ENCODE data around the gene M1AP. TPM values are rescaled to one million over a fixed set of nuclear protein-coding genes. Genes with fewer than 3 reads are reported as not detected.

The M1AP gene
- total RNA-seq, 1 donor from 2014 or later = 0.20 TPM

- H3K27ac Mint-ChIP-seq (ENCODE audit: unreplicated experiment) = no peak overlapping the region
- no peak overlapping the region for H3K4me3 Mint-ChIP-seq (ENCODE audit: unreplicated experiment)
- peaks cover 6% of the 10 kb centered on the region for H3K9me3 Mint-ChIP-seq (ENCODE audit: unreplicated experiment)
- DNase-seq (ENCODE audit: low read depth) = no peak
- Histone ChIP-seq H3K9me3 (ENCODE audit: insufficient read depth, low read depth, low read length) (no peaks in the 10 kb centered on the region), H3K79me2 (ENCODE audit: insufficient read depth, low read length) (no peaks in the 10 kb centered on the region), H3K4me3 (ENCODE audit: insufficient read depth, low read depth, low read length) (no peak overlapping the region), H3K4me1 (ENCODE audit: insufficient read depth, low read length) (peaks cover 4% of the 10 kb centered on the region), H3K4me2 (ENCODE audit: low read length) (no peak overlapping the region), H4K20me1 (ENCODE audit: insufficient read depth, low read length) (no peaks in the 10 kb centered on the region), H3K9ac (ENCODE audit: low read length) (no peak overlapping the region), H3K36me3 (ENCODE audit: insufficient read depth, low read length) (no peaks in the 10 kb centered on the region), H2AFZ (ENCODE audit: low read depth, low read length) (no peak overlapping the region), H3K27me3 (ENCODE audit: insufficient read depth, low read length) (peaks cover 27% of the 10 kb centered on the region), H3K27ac (ENCODE audit: low read depth, low read length) (no peak overlapping the region)
- peaks cover 3% of the 10 kb centered on the region for H3K4me1 Mint-ChIP-seq (ENCODE audit: low read depth, unreplicated experiment)
- H3K27me3 Mint-ChIP-seq (ENCODE audit: low read depth, unreplicated experiment) = peaks cover 3% of the 10 kb centered on the region
- H3K36me3 Mint-ChIP-seq (ENCODE audit: low read depth, unreplicated experiment) = no peaks in the 10 kb centered on the region
- no peak for TF ChIP-seq EZH2 (IDR thresholded peaks at IDR 0.05; ENCODE audit: insufficient read depth, low read length)
- TF ChIP-seq CTCF (IDR thresholded peaks at IDR 0.05; ENCODE audit: insufficient read depth, low read depth, low read length) = no peak
- FAIRE-seq = no peak
These were observed 41.2 kb downstream of the M1AP start for GRCh38 chr2:74606927-74607326.

GRCh38 chr2:74603282-74604000 is 44.7 kb downstream of the M1AP start:
- H4K20me1 ChIP-seq (ENCODE audit: insufficient read depth, low read length) = no peaks in the 10 kb centered on the region
- no peak overlapping the region for H2AFZ ChIP-seq (ENCODE audit: low read depth, low read length)
- no peaks in the 10 kb centered on the region for H3K79me2 ChIP-seq (ENCODE audit: insufficient read depth, low read length)
- TF ChIP-seq CTCF (IDR thresholded peaks at IDR 0.05; ENCODE audit: insufficient read depth, low read depth, low read length) (no peak), EZH2 (IDR thresholded peaks at IDR 0.05; ENCODE audit: insufficient read depth, low read length) (no peak)
- DNase-seq (ENCODE audit: low read depth) (no peak), FAIRE-seq (no peak)
- no peaks in the 10 kb centered on the region for H3K36me3 ChIP-seq (ENCODE audit: insufficient read depth, low read length)
- H3K27ac Mint-ChIP-seq (ENCODE audit: unreplicated experiment) = no peak overlapping the region
- H3K27ac ChIP-seq (ENCODE audit: low read depth, low read length) = no peak overlapping the region
- no peaks in the 10 kb centered on the region for H3K9me3 Mint-ChIP-seq (ENCODE audit: unreplicated experiment)
- H3K36me3 Mint-ChIP-seq (ENCODE audit: low read depth, unreplicated experiment) = no peaks in the 10 kb centered on the region
- H3K4me3 Mint-ChIP-seq (ENCODE audit: unreplicated experiment) = no peak overlapping the region
- H3K9ac ChIP-seq (ENCODE audit: low read length) = no peak overlapping the region
- H3K9me3 ChIP-seq (ENCODE audit: insufficient read depth, low read depth, low read length) = no peaks in the 10 kb centered on the region
- H3K4me1 ChIP-seq (ENCODE audit: insufficient read depth, low read length) = peaks cover 4% of the 10 kb centered on the region
- H3K27me3 Mint-ChIP-seq (ENCODE audit: low read depth, unreplicated experiment) = peaks cover 3% of the 10 kb centered on the region
- H3K27me3 ChIP-seq (ENCODE audit: insufficient read depth, low read length) = peaks cover 30% of the 10 kb centered on the region
- no peak overlapping the region for H3K4me3 ChIP-seq (ENCODE audit: insufficient read depth, low read depth, low read length)
- H3K4me2 ChIP-seq (ENCODE audit: low read length) = no peak overlapping the region
- H3K4me1 Mint-ChIP-seq (ENCODE audit: low read depth, unreplicated experiment) = peaks cover 3% of the 10 kb centered on the region

- Histone ChIP-seq H3K27ac (ENCODE audit: low read depth, low read length) (no peak overlapping the region), H3K36me3 (ENCODE audit: insufficient read depth, low read length) (no peaks in the 10 kb centered on the region), H3K4me3 (ENCODE audit: insufficient read depth, low read depth, low read length) (no peak overlapping the region), H3K79me2 (ENCODE audit: insufficient read depth, low read length) (no peaks in the 10 kb centered on the region), H3K9ac (ENCODE audit: low read length) (no peak overlapping the region), H3K9me3 (ENCODE audit: insufficient read depth, low read depth, low read length) (no peaks in the 10 kb centered on the region), H2AFZ (ENCODE audit: low read depth, low read length) (no peak overlapping the region), H3K4me1 (ENCODE audit: insufficient read depth, low read length) (peaks cover 4% of the 10 kb centered on the region), H3K27me3 (ENCODE audit: insufficient read depth, low read length) (peaks cover 28% of the 10 kb centered on the region), H4K20me1 (ENCODE audit: insufficient read depth, low read length) (no peaks in the 10 kb centered on the region), H3K4me2 (ENCODE audit: low read length) (no peak overlapping the region)
- peaks cover 3% of the 10 kb centered on the region for H3K27me3 Mint-ChIP-seq (ENCODE audit: low read depth, unreplicated experiment)
- no peaks in the 10 kb centered on the region for H3K36me3 Mint-ChIP-seq (ENCODE audit: low read depth, unreplicated experiment)
- no peaks in the 10 kb centered on the region for H3K9me3 Mint-ChIP-seq (ENCODE audit: unreplicated experiment)
- no peak overlapping the region for H3K4me3 Mint-ChIP-seq (ENCODE audit: unreplicated experiment)
- no peak overlapping the region for H3K27ac Mint-ChIP-seq (ENCODE audit: unreplicated experiment)
- TF ChIP-seq CTCF (IDR thresholded peaks at IDR 0.05; ENCODE audit: insufficient read depth, low read depth, low read length) = no peak
- TF ChIP-seq EZH2 (IDR thresholded peaks at IDR 0.05; ENCODE audit: insufficient read depth, low read length) = no peak
- DNase-seq (ENCODE audit: low read depth) (peak; percentile 85), FAIRE-seq (no peak)
- peaks cover 3% of the 10 kb centered on the region for H3K4me1 Mint-ChIP-seq (ENCODE audit: low read depth, unreplicated experiment)
These were observed 45.4 kb downstream of the M1AP start for GRCh38 chr2:74602586-74603281.

Measured in astrocyte (in vitro differentiated cells and primary cell).